ENCODE data around the gene ARF6. TPM values are rescaled to one million over a fixed set of nuclear protein-coding genes. Genes with fewer than 3 reads are reported as not detected.
A peak's percentile ranks its signal among the peaks of the same experiment; 100 is the strongest.

ARF6 gene
- total and polyA plus RNA-seq, 10 of the 15 experiments (the other 5 are each of a cell fraction or from before 2014, with no cell fraction given) = 46.8 to 128 (median 71.9) TPM

- TF ChIP-seq IRF5 (IDR thresholded peaks at IDR 0.05; ENCODE audit: borderline replicate concordance) (no peak), SREBF1 (IDR thresholded peaks at IDR 0.05; ENCODE audit: low read length) (no peak), PAX5 (IDR thresholded peaks at IDR 0.05; ENCODE audit: borderline replicate concordance, low read depth, low read length) (0 out of 2 replicates have a peak, but pooled peaks have one; percentile 44), ASH2L (IDR thresholded peaks at IDR 0.05; ENCODE audit: borderline replicate concordance, low read depth) (no peak), POLR2A (IDR thresholded peaks at IDR 0.05; ENCODE audit: low read depth, low read length) (peak; percentile 10), YY1 (IDR thresholded peaks at IDR 0.05; ENCODE audit: low read depth, low read length) (no peak; the same call in 1 of the 2 replicates), RCOR1 (conservative IDR thresholded peaks at IDR 0.05; ENCODE audit: low read depth, low read length) (no peak), HCFC1 (IDR thresholded peaks at IDR 0.05; ENCODE audit: low read length) (no peak; the same call in 1 of the 2 replicates), MEF2A (IDR thresholded peaks at IDR 0.05; ENCODE audit: insufficient read depth, low read depth, low read length) (no peak), GATAD2B (conservative IDR thresholded peaks at IDR 0.05; ENCODE audit: low read depth) (peak; percentile 86), LARP7 (IDR thresholded peaks at IDR 0.05) (peak; percentile 100; the same call in 1 of the 2 replicates), IKZF2 (IDR thresholded peaks at IDR 0.05) (peak in 1 of 2 experiments; percentile 9; a peak in 1 of 4 replicates), STAT3 (IDR thresholded peaks at IDR 0.05; ENCODE audit: low read depth, low read length) (no peak), RELB (IDR thresholded peaks at IDR 0.05; ENCODE audit: low read depth) (no peak), RBBP5 (conservative IDR thresholded peaks at IDR 0.05) (peak; percentile 61; the same call in 1 of the 2 replicates), HDAC2 (IDR thresholded peaks at IDR 0.05) (no peak), E4F1 (IDR thresholded peaks at IDR 0.05; ENCODE audit: borderline replicate concordance, partially characterized antibody) (no peak), ETV6 (conservative IDR thresholded peaks at IDR 0.05 in 1 of 2, IDR thresholded peaks at IDR 0.05 in 1 of 2; ENCODE audit: borderline replicate concordance in 1 of 2, low read depth in 1 of 2) (no peak; a peak in 1 of 4 replicates), POLR2AphosphoS2 (IDR thresholded peaks at IDR 0.05; ENCODE audit: low read depth, low read length) (0 out of 2 replicates have a peak, but pooled peaks have one; percentile 5), PKNOX1 (IDR thresholded peaks at IDR 0.05) (no peak), SP1 (IDR thresholded peaks at IDR 0.05; ENCODE audit: low read depth, low read length) (peak; percentile 26)
- TF ChIP-seq, protein P1, sequence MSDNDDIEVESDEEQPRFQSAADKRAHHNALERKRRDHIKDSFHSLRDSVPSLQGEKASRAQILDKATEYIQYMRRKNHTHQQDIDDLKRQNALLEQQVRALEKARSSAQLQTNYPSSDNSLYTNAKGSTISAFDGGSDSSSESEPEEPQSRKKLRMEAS (IDR thresholded peaks at IDR 0.05; ENCODE audit: low read depth, low read length) = no peak
Measured at GRCh38 chr14:49893309-49894213, 679 bp downstream of the ARF6 start (continued).
